NCI-H526 (cell line): ENCODE measurements around the gene AQP12B.
A peak's percentile ranks its signal among the peaks of the same experiment; 100 is the strongest.

Source experiments
- DNase-seq, 2 experiments: peaks; one replicate each; lab custom pipeline; 2025; lab: John Stamatoyannopoulos, UW

Gene AQP12B

GRCh38 chr2:240647503-240648154 is 35.1 kb downstream of the AQP12B start:
- DNase-seq = no peak

- no peak for DNase-seq
These were observed 35.7 kb downstream of the AQP12B start for GRCh38 chr2:240646900-240647502.

GRCh38 chr2:240646176-240646899 is 36.3 kb downstream of the AQP12B start:
- DNase-seq = no peak

- no peak for DNase-seq
These were observed 36.9 kb downstream of the AQP12B start for GRCh38 chr2:240645801-240646175.

- no peak for DNase-seq
These were observed 37.3 kb downstream of the AQP12B start for GRCh38 chr2:240645346-240645745.

GRCh38 chr2:240644859-240645301 is 37.8 kb downstream of the AQP12B start:
- no peak for DNase-seq

GRCh38 chr2:240644171-240644651 is 38.5 kb downstream of the AQP12B start:
- peak; percentile 23 to 68 for DNase-seq

GRCh38 chr2:240643811-240644150 is 38.9 kb downstream of the AQP12B start:
- DNase-seq = no peak

- no peak for DNase-seq
These were observed 39.4 kb downstream of the AQP12B start for GRCh38 chr2:240643093-240643810.

- no peak for DNase-seq
These were observed 39.9 kb downstream of the AQP12B start for GRCh38 chr2:240642806-240643092.

- DNase-seq = no peak
These were observed 40.5 kb downstream of the AQP12B start for GRCh38 chr2:240642061-240642805.

GRCh38 chr2:240640939-240641338 is 41.7 kb downstream of the AQP12B start:
- peak; percentile 48 to 88 for DNase-seq

- DNase-seq = no peak
These were observed 43.1 kb downstream of the AQP12B start for GRCh38 chr2:240639566-240639965.

- no peak for DNase-seq
These were observed 44.0 kb downstream of the AQP12B start for GRCh38 chr2:240638512-240639160.

GRCh38 chr2:240637901-240638345 is 44.8 kb downstream of the AQP12B start:
- no peak for DNase-seq

- no peak for DNase-seq
These were observed 45.4 kb downstream of the AQP12B start for GRCh38 chr2:240637116-240637900.

- no peak for DNase-seq
These were observed 46.0 kb downstream of the AQP12B start for GRCh38 chr2:240636563-240637115.

- no peak for DNase-seq
These were observed 46.6 kb downstream of the AQP12B start for GRCh38 chr2:240635998-240636547.

GRCh38 chr2:240635121-240635997 is 47.3 kb downstream of the AQP12B start:
- DNase-seq = no peak
